GM18517 (cell line): ENCODE data around the gene PRKAG1.

ENCODE experiments used
- ATAC-seq: cut with Tn5 transposase; IDR thresholded peaks from one replicate; pipeline ENCODE4 v1.9.1; 2021; ENCODE audit warnings: mild to moderate bottlenecking, moderate library complexity; ENCODE audit not compliant: unreplicated experiment

PRKAG1 gene

GRCh38 chr12:48969833-48970701, 48.5 kb downstream of the PRKAG1 start:
- no peak for ATAC-seq

- ATAC-seq = no peak
These were observed 49.3 kb downstream of the PRKAG1 start for GRCh38 chr12:48969160-48969771.

GRCh38 chr12:48968467-48968866, 50.1 kb downstream of the PRKAG1 start:
- ATAC-seq = no peak

GRCh38 chr12:48967991-48968390, 50.6 kb downstream of the PRKAG1 start:
- ATAC-seq = no peak

GRCh38 chr12:48966177-48966895, 52.2 kb downstream of the PRKAG1 start:
- no peak for ATAC-seq

GRCh38 chr12:48965298-48965838, 53.2 kb downstream of the PRKAG1 start:
- ATAC-seq = no peak

- ATAC-seq = no peak
These were observed 56.8 kb downstream of the PRKAG1 start for GRCh38 chr12:48961801-48962200.

- ATAC-seq = no peak
These were observed 57.2 kb downstream of the PRKAG1 start for GRCh38 chr12:48961331-48961730.

- no peak for ATAC-seq
These were observed 57.7 kb downstream of the PRKAG1 start for GRCh38 chr12:48960834-48961233.

GRCh38 chr12:48958049-48958388, 60.6 kb downstream of the PRKAG1 start:
- ATAC-seq = no peak

- peak; percentile 79 for ATAC-seq
These were observed 61.2 kb downstream of the PRKAG1 start, which contains the start of gene ARF3 for GRCh38 chr12:48957141-48958048. ARF3 (minus strand) TSS chr12:48957487; CDS start chr12:48941095, 16,392 bp downstream.

GRCh38 chr12:48956279-48957140, 62.1 kb downstream of the PRKAG1 start:
- no peak for ATAC-seq

GRCh38 chr12:48954841-48955501, 63.6 kb downstream of the PRKAG1 start:
- ATAC-seq = no peak

GRCh38 chr12:48954061-48954460, 64.5 kb downstream of the PRKAG1 start:
- ATAC-seq = no peak

GRCh38 chr12:48952691-48953090, 65.9 kb downstream of the PRKAG1 start:
- no peak for ATAC-seq
